ENCODE results near the gene LARP4B.

DNA sequence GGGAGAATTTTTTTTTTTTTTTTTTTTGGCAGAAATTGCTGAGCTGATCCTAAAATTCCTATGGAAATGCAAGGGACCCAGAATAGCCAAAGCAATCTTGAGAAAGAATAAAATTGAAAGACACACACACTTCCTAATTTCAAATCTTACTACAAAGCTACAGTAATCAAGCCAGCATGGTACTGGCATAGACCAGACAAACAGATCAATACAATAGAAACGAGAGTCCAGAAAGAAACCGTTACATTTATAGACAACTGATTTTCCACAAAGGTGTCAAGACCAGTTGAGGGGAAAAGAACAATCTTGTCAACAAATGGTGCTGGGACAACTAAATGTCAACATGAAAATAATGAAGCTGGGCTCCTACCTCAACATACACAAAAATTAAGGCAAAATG lies 34.5 kb downstream of the LARP4B start:
- TF ChIP-seq POLR2AphosphoS5 (IDR thresholded peaks at IDR 0.05; ENCODE audit: low read depth) (no peak), REST (IDR thresholded peaks at IDR 0.05; ENCODE audit: unreplicated experiment) (no peak), EZH2 (IDR thresholded peaks at IDR 0.05; ENCODE audit: low read depth, unreplicated experiment) (no peak), CTCF (conservative IDR thresholded peaks at IDR 0.05; ENCODE audit: low read depth in 2 of 2) (no peak), EZH2phosphoT487 (IDR thresholded peaks at IDR 0.05; ENCODE audit: unreplicated experiment) (no peak), JUNB (IDR thresholded peaks at IDR 0.05; ENCODE audit: unreplicated experiment) (no peak)
